Fibroblast of villous mesenchyme (primary cell): ENCODE results near the gene ZNF664. TPM values are rescaled to one million over a fixed set of nuclear protein-coding genes. Genes with fewer than 3 reads are reported as not detected.

Source experiments
- DNase-seq: peaks from one replicate; pipeline ENCODE4 v3.0.0-alpha.2; 2010; ENCODE audit warnings: low read depth
- H3K4me3 ChIP-seq: 2 replicates; pipeline ENCODE4 v1.5.1; 2011; ENCODE audit warnings: low read depth, mild to moderate bottlenecking, low read length
- CTCF ChIP-seq: IDR thresholded peaks from 2 replicates; pipeline ENCODE4 v1.5.1; 2012; ENCODE audit warnings: low read depth, mild to moderate bottlenecking, low read length; ENCODE audit not compliant: insufficient read depth
- total RNA-seq: library from RNA; depleted of rRNA; stranded (reverse); fragments of >200 nt; gene quantifications from 2 replicates; pipeline ENCODE4 v1.2.3, GENCODE V29; 2012

The ZNF664 gene
- total RNA-seq, 1 donor, result 46.2 TPM

GRCh38 chr12:124017064-124017463 is 44.0 kb downstream of the ZNF664 start:
- H3K4me3 ChIP-seq, result no peak overlapping the region
- no peak for TF ChIP-seq CTCF
- DNase-seq, result no peak

- no peak overlapping the region for H3K4me3 ChIP-seq
- no peak for DNase-seq
- no peak for TF ChIP-seq CTCF
Measured at GRCh38 chr12:124018539-124018938, 45.5 kb downstream of the ZNF664 start.

DNA sequence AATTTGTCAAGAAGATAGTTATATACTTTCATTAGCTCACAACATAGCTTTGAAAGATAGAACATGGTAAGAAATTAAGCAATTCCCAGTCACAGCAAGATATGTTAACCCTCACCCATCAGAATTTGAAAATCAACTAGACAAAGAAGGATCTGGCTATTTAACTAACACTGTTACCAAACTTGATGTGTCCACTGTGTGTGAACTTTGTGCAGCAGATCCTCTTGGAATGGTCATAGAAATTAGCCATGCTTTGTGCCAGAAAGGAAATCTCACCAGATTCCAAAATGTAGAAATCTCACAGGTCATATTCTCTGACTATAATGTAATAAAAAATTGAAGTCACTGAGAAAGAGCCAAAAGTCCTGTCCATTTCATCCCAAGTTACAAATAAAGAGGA is 46.1 kb downstream of the ZNF664 start:
- DNase-seq, result no peak
- TF ChIP-seq CTCF, result no peak
- no peak overlapping the region for H3K4me3 ChIP-seq

GRCh38 chr12:124020514-124020949 is 47.5 kb downstream of the ZNF664 start:
- peak; percentile 87 for DNase-seq
- TF ChIP-seq CTCF, result no peak

DNA sequence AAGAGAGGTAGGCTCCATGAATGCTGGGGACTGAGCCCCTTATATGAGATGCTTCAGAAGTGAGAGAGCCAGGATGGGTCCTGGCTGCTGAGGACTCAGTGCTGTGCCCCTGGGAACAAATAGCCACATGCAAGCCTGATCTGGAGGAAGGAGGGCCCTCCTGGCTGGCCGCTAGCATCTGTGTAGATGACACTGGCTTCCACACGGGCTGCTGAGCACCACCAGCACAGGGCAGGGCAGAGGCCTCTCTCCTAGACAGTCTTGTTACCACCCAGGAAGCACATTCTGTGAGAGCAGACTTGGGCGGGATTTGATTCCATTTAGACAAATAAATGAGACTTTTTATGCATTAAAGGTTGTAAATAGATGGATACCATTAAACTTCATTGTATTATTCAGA is 48.0 kb downstream of the ZNF664 start:
- DNase-seq, result no peak
- TF ChIP-seq CTCF, result no peak
- H3K4me3 ChIP-seq, result no peak overlapping the region

More at GRCh38 chr12:124020514-124020949, 47.5 kb downstream of the ZNF664 start:
- H3K4me3 ChIP-seq, result no peak overlapping the region

DNA sequence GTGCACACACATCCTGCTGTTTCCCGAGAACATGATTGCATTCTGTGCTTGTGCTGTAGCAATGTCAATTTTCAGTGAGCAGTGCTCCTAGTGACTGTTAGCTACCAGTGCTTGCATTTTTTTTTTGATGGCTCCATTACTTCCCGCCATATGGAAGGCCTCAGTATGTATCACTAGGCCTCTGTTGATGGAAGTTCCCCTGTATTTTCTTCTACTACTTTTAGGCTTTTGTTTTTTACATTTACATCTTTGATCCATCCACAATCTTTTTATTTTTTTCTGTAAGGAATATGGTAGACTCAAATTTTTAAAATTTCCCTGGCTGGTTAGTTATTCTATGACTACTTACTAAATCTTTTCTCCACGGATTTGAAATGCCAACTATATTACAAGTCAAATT is 49.1 kb downstream of the ZNF664 start:
- no peak for TF ChIP-seq CTCF
- no peak overlapping the region for H3K4me3 ChIP-seq
- DNase-seq, result no peak

DNA sequence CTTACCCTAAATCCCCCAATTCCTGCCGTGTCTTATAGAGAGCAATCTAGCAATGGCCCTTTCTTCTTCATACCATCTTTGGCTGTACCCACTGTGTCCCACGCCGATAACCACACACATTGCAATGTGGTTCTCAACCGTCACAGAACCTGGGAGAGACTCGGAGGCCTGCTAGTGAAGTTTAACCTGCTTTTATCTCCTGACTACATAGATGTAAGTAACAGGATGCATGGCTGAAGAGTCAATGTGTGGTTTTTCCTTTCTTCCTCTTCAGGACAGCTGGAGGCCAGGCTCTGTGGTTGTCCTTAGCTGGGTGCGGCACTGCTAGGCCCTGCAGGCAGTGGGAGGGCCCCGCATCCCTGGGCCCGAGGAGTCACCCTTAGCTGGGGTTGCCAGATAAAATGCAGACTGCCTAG is 51.3 kb downstream of the ZNF664 start:
- TF ChIP-seq CTCF, result no peak
- H3K4me3 ChIP-seq, result no peak overlapping the region
- DNase-seq, result no peak
